ENCODE data around the gene TAF4.

Gene TAF4

GRCh38 chr20:62019881-62020492 lies 45.7 kb downstream of the TAF4 start:
- no peak overlapping the region for H3K4me3 ChIP-seq (ENCODE audit: low read depth, low read length)
- DNase-seq (ENCODE audit: low read depth): no peak
- TF ChIP-seq CTCF (conservative IDR thresholded peaks at IDR 0.05; ENCODE audit: low read depth, low read length): no peak

GRCh38 chr20:62019144-62019805 lies 46.4 kb downstream of the TAF4 start:
- DNase-seq (ENCODE audit: low read depth): no peak
- no peak for TF ChIP-seq CTCF (conservative IDR thresholded peaks at IDR 0.05; ENCODE audit: low read depth, low read length)
- H3K4me3 ChIP-seq (ENCODE audit: low read depth, low read length): no peak overlapping the region

GRCh38 chr20:62018437-62019143 lies 47.1 kb downstream of the TAF4 start:
- no peak for TF ChIP-seq CTCF (conservative IDR thresholded peaks at IDR 0.05; ENCODE audit: low read depth, low read length)
- no peak for DNase-seq (ENCODE audit: low read depth)
- no peak overlapping the region for H3K4me3 ChIP-seq (ENCODE audit: low read depth, low read length)

GRCh38 chr20:62015540-62016288 lies 50.0 kb downstream of the TAF4 start:
- no peak overlapping the region for H3K4me3 ChIP-seq (ENCODE audit: low read depth, low read length)
- no peak for DNase-seq (ENCODE audit: low read depth)
- no peak for TF ChIP-seq CTCF (conservative IDR thresholded peaks at IDR 0.05; ENCODE audit: low read depth, low read length)

GRCh38 chr20:62014889-62015537 lies 50.7 kb downstream of the TAF4 start:
- H3K4me3 ChIP-seq (ENCODE audit: low read depth, low read length): no peak overlapping the region
- no peak for TF ChIP-seq CTCF (conservative IDR thresholded peaks at IDR 0.05; ENCODE audit: low read depth, low read length)

GRCh38 chr20:62014488-62014775 lies 51.2 kb downstream of the TAF4 start:
- TF ChIP-seq CTCF (conservative IDR thresholded peaks at IDR 0.05; ENCODE audit: low read depth, low read length): no peak
- no peak overlapping the region for H3K4me3 ChIP-seq (ENCODE audit: low read depth, low read length)
- no peak for DNase-seq (ENCODE audit: low read depth)

More at GRCh38 chr20:62014889-62015537, 50.7 kb downstream of the TAF4 start:
- DNase-seq (ENCODE audit: low read depth): no peak

Measured in choroid plexus epithelial cell (primary cell).